ENCODE results near the gene MEIKIN. TPM values are rescaled to one million over a fixed set of nuclear protein-coding genes. Genes with fewer than 3 reads are reported as not detected.
A peak's percentile ranks its signal among the peaks of the same experiment; 100 is the strongest.

MEIKIN gene, protein sequence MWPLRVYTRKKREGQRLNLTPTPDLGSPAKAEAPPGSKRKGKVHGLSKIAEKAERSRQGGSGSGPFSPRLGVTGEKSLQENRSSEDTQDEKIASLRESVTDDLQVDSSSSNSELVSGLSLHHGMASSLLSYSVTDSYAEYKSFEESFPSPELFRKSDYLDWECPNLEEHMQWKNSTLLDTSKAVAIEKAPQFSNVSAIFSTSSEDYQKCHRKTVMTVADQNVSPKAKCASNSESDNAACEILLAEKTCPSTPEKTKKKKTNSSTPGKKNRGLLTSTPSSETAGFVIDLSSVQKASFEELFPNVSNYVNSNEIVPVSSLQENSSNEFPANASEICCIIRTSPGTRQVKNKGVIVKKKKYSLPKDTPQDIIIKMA
- 1.7 TPM for total RNA-seq

DNA sequence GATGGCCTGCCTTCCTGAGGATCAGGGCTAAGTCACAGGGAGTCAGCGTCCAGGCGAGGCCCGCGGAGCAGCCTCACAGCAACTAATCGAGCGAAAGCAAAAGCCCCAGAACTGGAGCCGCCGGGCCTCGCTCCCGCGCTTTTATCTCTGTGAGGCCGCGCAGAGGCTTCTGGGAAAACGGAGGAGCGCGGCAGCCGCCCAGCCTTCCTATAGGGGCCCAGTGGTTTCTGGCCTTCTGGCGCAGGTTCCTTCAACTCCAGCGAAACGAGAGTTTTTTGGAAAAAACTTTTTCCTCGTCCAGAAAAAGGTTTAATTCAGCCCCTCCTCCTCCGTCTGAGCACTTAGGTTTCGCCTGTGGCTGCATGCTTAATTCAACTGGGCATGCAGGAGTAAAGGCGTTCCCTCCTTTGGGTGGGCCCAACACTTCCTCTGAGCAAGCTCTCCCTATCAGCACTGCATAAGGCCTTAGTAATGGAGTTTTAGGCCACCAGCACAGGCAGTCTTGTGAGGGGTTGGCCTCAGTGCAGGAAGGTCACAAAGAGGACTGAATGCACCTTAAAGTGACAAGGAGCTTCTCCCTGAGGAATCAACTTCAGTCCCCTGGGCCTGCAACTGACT, at the start of gene MEIKIN:
Gene MEIKIN (minus strand): TSS at position 113 of the 618 bp plus-strand sequence. CDS start 158 bp downstream, outside the sequence.
- no peak for DNase-seq

DNA sequence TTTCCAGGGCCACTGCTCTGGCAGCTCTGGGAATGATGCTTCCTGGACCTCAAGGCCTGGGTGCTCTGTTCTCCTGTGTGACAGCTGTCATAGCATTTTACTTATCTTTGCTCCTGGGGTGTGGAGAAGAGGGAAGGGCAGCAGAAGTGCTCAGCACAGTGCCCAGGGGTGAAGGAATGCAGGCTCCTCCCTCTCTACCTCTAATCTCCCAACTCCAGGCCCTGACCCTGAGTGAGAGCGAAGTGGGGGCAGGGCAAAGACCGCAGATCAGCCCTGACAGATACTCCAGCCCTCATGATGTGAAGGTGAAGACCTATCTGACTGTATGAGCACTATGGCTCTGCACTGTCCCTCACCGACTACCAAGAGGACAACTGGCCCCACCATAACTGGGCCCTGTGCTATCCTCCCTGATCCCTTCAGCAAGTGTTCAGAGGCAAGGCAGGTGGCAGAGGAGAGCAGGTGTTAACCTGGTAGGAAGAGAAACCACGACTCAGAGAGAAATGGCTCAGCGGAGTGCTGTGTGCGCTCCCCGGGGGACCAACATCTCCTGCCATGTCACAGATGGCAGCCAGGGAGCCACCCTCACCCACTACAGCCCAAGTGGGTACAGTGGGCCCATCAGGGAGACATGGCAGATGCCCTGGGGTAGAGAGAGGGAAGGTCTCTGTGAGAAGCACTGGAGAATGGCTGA, 49.2 kb upstream of the MEIKIN start:
- no peak for DNase-seq

DNA sequence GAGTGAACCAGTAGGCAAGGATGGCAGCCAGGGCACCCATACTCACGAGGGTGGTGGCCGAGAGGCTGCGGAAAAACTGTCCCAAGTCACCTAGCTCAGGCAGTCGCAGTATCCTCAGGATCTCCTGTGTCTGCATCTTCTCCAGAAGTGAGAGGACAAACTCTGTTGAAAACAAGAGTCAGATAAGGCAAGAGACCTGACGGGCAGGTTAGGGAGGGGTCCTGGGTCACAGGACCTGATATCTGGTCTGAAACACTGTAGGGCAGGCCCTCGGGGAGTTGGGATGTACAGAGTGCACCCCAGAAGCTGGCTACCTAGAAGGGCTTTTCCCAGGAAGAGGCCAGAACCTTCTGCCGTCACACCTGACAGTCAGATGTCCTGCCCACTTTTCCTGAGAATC, 48.6 kb upstream of the MEIKIN start:
- DNase-seq = no peak

DNA sequence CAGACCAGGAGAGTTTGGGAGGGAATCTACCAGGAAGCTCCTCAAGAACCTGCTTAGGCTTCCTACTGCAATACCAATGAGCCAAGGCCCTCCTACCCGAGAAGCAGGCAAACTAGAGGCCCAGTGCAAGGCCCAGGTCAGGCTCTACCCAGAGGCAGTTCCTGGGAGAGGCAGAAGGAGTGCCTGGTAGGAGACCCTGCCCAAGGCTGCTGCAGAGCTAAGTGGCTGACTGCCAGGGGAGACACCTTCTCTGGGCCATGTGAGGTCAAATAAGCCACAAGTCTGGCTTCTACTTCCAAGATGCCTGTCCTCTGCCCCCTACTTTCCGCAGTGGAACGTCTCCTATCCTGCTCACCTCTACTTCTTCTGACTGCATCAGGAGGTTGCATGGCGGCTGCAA, 48.2 kb upstream of the MEIKIN start:
- DNase-seq = no peak

GRCh38 chr5:131992370-131992769, 46.9 kb upstream of the MEIKIN start:
- DNase-seq = no peak

DNA sequence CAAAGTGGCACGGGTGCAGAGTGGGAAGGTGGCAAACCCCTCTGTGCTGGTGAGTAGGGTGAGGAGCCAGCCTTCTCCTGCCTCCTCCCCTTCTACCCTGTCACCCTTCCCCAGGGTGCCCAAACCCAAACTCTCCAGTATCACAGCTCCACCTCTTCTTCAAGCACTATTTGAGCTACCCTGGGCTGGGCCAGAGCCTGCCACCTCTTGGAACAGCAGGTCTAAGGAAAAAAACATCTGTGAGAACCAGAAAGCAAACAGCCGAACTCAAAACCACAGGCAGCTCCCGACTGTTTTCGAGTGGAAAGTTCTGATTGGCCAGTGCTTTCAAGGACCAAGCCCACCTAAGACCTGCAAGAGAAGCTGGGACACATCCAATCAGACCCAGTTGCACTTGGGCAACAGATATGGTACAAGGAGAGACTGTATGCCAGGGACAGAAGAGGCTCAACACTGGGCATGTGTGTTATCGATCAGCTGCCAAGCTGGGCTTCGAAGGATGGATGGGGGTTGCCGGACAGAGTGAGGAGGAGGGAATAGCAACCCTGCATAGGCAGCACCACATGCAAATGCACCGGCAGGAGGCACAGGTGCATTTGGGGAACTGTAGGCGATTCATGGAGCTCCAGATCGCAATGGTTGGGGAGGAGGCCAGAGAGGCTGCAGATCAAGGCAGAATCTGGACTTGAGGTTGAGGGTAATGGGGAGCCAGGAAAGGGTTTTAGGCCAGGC, 46.3 kb upstream of the MEIKIN start:
- DNase-seq = no peak

- DNase-seq = no peak
Measured at GRCh38 chr5:131990716-131991115, 45.3 kb upstream of the MEIKIN start.

DNA sequence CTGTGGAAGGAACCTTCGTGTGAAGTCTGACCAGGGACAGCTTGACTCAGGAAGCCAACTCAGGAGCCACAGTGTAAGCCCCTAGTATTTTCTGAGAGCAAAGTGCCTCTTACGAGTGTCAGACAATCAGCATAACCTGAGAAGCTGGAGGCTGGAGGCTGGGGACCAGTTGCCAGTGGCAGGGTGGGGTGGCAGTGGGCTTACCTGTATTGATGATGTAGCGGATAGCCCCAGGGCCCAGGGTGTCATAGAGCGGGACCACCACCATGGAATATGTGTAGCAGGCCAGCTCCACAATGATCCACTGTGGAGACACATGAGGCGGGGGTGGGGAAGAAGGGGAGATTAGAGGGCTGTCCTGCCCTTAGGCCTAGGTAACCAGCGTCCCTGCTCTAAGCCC, 43.1 kb upstream of the MEIKIN start:
- DNase-seq = no peak

GRCh38 chr5:131987251-131987650, 41.8 kb upstream of the MEIKIN start:
- DNase-seq = no peak

DNA sequence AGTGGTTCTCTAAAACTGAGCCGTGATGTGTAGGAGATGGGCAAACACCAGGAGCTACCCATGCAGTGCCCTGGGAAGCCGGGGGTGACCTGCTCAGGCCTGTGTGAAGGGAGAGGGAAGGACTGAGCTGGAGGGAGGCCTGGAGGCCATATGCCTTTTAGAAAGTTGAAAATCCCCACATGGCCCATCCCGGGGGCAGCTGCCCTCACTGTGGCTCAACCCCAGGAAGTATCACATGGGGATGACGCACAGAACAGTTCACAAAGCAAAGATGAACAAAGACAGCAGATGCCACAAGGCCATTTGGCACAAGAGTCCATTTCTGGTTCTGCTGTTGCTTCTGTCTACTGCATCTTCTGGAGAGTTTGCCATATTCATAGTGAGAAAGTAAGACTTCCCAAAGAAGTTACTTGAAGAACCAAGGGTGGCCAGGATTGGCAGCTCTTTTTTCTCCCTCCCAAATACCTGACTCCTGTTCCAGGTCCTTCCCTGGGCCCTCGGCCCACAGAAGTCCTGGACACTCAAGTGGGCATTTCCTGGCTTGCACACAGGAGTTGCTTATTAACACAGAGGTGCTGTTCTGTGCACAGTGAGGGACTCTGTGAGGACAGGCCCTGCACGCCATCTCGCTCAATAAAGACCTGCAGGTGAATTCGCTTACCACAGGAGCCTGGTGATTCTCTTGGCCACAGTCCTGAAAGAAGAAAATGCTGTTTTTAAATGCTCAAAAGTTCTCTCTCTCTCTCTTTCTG, 40.9 kb upstream of the MEIKIN start:
- DNase-seq = no peak

DNA sequence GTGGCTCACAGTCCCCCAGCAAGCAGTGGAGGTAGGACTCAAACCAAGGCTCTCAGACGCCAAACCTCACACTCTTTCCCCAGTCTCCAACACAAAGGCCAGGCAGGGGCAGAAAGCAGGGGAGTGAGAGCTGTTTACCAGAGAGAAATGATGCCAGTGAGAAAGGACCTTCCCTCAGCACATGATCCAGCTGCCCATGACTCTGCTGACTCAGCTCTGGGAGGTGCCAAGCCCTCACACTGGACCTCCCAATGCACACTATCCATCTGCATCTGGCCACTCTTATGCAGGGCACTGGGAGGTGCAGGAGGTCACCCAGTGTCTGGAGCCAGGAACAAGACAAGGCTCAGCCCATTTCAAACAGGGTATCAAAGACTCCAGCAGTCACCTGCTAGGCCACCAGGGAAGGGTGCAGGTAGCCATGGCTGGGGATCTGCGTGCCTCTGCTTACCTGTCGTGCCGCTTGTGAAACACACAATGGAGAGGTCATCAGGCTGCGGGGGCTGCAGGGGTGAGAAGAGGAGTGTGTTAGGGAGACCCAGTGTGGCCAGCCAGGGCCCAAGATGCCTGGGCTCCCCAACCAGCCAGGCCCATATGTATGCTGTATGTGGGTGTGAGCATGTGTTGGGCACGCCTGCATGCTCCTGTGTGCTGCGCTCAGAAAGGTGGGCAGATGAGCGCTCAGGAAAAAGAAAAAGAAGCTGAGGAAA, 39.6 kb upstream of the MEIKIN start:
- DNase-seq = peak; percentile 18

GRCh38 chr5:131983244-131983771, 37.8 kb upstream of the MEIKIN start:
- no peak for DNase-seq

DNA sequence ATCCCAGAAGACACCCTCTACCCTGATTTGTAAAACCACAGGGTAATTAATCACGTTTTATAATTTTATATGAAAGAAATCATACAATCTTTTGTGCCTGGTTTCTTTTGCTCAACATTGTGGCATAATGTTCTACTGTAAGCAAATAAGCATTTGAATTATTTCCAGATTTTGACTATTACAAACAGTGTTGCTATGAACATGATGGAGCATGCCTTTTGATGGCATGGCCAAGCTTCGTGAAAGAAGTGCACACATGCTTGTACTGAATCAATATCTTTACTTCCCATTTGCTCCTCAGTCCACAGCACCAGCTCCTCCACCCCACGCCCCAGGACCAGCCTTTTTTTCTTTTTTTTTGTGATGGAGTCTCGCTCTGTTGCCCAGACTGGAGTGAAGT, 36.1 kb upstream of the MEIKIN start:
- DNase-seq = no peak

- no peak for DNase-seq
Measured at GRCh38 chr5:131980696-131981095, 35.2 kb upstream of the MEIKIN start.

GRCh38 chr5:131979816-131980215, 34.4 kb upstream of the MEIKIN start:
- no peak for DNase-seq

DNA sequence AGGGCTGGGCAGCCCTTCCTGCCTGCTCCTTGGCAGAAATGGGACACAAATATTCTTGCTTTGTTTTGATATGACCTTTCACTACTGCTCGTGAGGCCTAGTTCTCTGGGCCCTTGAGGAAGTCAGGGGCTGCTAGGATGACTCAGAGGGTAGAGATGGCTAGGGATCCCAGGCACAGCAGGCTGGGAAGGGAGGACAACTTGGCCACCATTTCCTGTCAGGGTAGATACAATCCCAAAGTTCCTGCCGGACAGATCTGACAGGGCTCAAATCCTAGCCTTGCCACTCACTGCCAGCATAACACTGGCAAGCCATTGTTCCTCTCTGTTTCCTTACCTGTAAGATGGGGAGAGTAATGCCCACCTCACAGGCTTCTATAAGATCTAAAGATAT, 31.7 kb upstream of the MEIKIN start:
- DNase-seq = no peak

GRCh38 chr5:131976414-131977211, 31.1 kb upstream of the MEIKIN start:
- DNase-seq = no peak

- DNase-seq = no peak
Measured at GRCh38 chr5:131974956-131975726, 29.7 kb upstream of the MEIKIN start.

DNA sequence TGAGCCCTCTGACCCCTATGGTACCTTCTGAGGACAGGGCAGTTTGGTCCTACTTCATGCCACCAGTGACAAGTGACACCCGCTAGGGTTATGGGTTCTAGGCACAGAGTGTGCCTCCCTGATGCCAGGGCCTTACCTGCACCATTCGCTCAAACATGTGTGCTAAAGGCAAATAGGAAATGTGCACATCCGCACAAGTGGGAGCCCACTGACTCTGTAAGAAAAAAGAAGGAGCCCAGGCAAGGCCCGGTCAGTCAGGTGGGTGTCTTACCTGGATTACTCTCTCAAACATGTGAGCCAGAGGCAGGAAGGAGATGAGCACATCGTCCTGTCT, 29.1 kb upstream of the MEIKIN start:
- DNase-seq = no peak

GRCh38 chr5:131974016-131974415, 28.6 kb upstream of the MEIKIN start:
- DNase-seq = no peak

Measured in occipital lobe (tissue), 2 donors.